ENCODE results near the gene KCNN2.

GRCh38 chr5:114361724-114362196 lies at the start of gene KCNN2:
- peak; percentile 6 for TF ChIP-seq EZH2 (IDR thresholded peaks at IDR 0.05; ENCODE audit: borderline replicate concordance, low read depth, low read length, poor library complexity, severe bottlenecking)
- TF ChIP-seq, protein P1, sequence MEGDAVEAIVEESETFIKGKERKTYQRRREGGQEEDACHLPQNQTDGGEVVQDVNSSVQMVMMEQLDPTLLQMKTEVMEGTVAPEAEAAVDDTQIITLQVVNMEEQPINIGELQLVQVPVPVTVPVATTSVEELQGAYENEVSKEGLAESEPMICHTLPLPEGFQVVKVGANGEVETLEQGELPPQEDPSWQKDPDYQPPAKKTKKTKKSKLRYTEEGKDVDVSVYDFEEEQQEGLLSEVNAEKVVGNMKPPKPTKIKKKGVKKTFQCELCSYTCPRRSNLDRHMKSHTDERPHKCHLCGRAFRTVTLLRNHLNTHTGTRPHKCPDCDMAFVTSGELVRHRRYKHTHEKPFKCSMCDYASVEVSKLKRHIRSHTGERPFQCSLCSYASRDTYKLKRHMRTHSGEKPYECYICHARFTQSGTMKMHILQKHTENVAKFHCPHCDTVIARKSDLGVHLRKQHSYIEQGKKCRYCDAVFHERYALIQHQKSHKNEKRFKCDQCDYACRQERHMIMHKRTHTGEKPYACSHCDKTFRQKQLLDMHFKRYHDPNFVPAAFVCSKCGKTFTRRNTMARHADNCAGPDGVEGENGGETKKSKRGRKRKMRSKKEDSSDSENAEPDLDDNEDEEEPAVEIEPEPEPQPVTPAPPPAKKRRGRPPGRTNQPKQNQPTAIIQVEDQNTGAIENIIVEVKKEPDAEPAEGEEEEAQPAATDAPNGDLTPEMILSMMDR (conservative IDR thresholded peaks at IDR 0.05; ENCODE audit: low read depth, low read length) = no peak
